IgD-negative memory B cell (primary cell): Measurements from ENCODE around the gene PHKB. TPM values are rescaled to one million over a fixed set of nuclear protein-coding genes. Genes with fewer than 3 reads are reported as not detected.
A peak's percentile ranks its signal among the peaks of the same experiment; 100 is the strongest.

Experiments
- H3K27ac Mint-ChIP-seq, 3 donors: one replicate each; pipeline ENCODE4 v1.8.0; 2020 to 2022; ENCODE audit warnings: mild to moderate bottlenecking in 3 of 3, mixed read lengths in 3 of 3, moderate library complexity in 1 of 3
- H3K27me3 Mint-ChIP-seq: one replicate; pipeline ENCODE4 v1.8.0; 2021; ENCODE audit warnings: mixed read lengths
- H3K36me3 Mint-ChIP-seq: one replicate; pipeline ENCODE4 v1.8.0; 2020; ENCODE audit warnings: mild to moderate bottlenecking, mixed read lengths
- H3K4me1 Mint-ChIP-seq, 3 donors: one replicate each; pipeline ENCODE4 v1.8.0; 2020 to 2022; ENCODE audit warnings: mixed read lengths in 3 of 3, mild to moderate bottlenecking in 1 of 3
- H3K4me3 Mint-ChIP-seq, 4 donors: one replicate each; pipeline ENCODE4 v1.8.0; 2020 to 2022; ENCODE audit warnings: mild to moderate bottlenecking in 4 of 4, mixed read lengths in 4 of 4, moderate library complexity in 3 of 4
- H3K9me3 Mint-ChIP-seq, 3 donors: one replicate each; pipeline ENCODE4 v1.8.0; 2020 to 2021; ENCODE audit warnings: mixed read lengths in 3 of 3, mild to moderate bottlenecking in 1 of 3
- polyA plus RNA-seq: library from polyadenylated mRNA; unstranded; fragments of 300-500 nt; fragmentation: Illumina TruSeq; gene quantifications from one replicate; pipeline ENCODE4 v1.2.3, GENCODE V29; 2021

The PHKB gene
- polyA plus RNA-seq, 1 donor from 2014 or later: 52.2 TPM

GRCh38 chr16:47584464-47585225 lies 123.5 kb downstream of the PHKB start:
- peaks cover 11% of the 10 kb centered on the region for H3K36me3 Mint-ChIP-seq
- no peaks in the 10 kb centered on the region for H3K9me3 Mint-ChIP-seq
- H3K4me1 Mint-ChIP-seq: peaks cover 0 to 3% (median 1%) of the 10 kb centered on the region in 3 donors
- H3K27me3 Mint-ChIP-seq: no peaks in the 10 kb centered on the region
- H3K27ac Mint-ChIP-seq: peak overlapping the region in 2 of 3 donors; percentile 65 to 86
- no peak overlapping the region for H3K4me3 Mint-ChIP-seq

- H3K27ac Mint-ChIP-seq: no peak overlapping the region
- no peak overlapping the region for H3K4me3 Mint-ChIP-seq
- no peaks in the 10 kb centered on the region for H3K27me3 Mint-ChIP-seq
- no peaks in the 10 kb centered on the region for H3K9me3 Mint-ChIP-seq
- H3K4me1 Mint-ChIP-seq: peaks cover 0 to 3% (median 1%) of the 10 kb centered on the region in 3 donors
- peaks cover 14% of the 10 kb centered on the region for H3K36me3 Mint-ChIP-seq
These were observed 125.0 kb downstream of the PHKB start for GRCh38 chr16:47586121-47586520.

DNA sequence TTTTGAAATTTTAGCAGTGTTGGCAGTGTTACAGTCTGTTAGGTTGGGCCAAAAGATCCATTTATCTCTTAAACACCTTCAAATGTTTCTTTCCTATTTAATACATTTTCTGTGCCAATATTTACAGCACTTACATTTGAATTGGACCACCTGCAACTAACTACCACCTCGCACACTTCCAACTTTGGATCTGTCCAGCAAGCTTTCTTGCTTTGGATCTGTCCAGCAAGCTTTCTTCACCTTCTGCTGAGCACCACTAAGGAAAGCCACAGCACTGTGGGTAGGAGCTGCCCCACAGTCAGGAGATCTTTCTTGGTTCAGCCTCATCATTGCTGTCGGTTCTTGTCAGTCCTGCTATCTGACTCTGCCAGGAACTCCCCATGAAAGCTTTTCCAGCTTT lies 129.3 kb downstream of the PHKB start:
- Mint-ChIP-seq H3K36me3 (peaks cover 15% of the 10 kb centered on the region), H3K9me3 (no peaks in the 10 kb centered on the region)

GRCh38 chr16:47592232-47592631 lies 131.1 kb downstream of the PHKB start:
- Mint-ChIP-seq H3K4me3 (no peak overlapping the region), H3K36me3 (peaks cover 16% of the 10 kb centered on the region), H3K4me1 (no peaks in the 10 kb centered on the region), H3K27ac (no peak overlapping the region), H3K9me3 (no peaks in the 10 kb centered on the region), H3K27me3 (no peaks in the 10 kb centered on the region)

More for the DNA sequence above, 129.3 kb downstream of the PHKB start:
- no peak overlapping the region for H3K4me3 Mint-ChIP-seq
- H3K27ac Mint-ChIP-seq: peak overlapping the region in 1 of 3 donors; percentile 46
- peaks cover 0 to 3% (median 1%) of the 10 kb centered on the region in 3 donors for H3K4me1 Mint-ChIP-seq
- H3K27me3 Mint-ChIP-seq: no peaks in the 10 kb centered on the region

DNA sequence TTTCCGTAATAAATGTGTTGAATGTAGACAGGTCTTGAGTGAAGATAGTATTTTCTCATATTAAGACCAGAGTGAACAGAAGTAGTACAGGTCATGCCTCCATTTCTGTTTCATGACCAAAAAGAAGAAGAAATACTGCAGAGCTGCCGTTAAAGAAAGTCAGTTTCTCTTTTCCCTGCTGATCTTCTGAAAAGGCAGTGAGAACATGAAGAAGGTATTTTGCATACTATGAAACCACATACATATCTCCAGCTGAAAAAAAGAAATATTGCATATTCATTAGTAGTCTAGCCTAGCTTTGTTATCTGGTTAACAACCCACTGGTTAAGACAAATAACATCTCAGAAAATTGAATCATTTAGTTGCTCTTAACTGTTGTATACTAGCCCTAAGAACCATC lies 138.4 kb downstream of the PHKB start:
- Mint-ChIP-seq H3K36me3 (peaks cover 6% of the 10 kb centered on the region), H3K9me3 (no peaks in the 10 kb centered on the region), H3K27me3 (no peaks in the 10 kb centered on the region), H3K4me3 (peak overlapping the region in 2 of 4 donors; percentile 18 to 56), H3K4me1 (peaks cover 6 to 20% (median 10%) of the 10 kb centered on the region in 3 donors), H3K27ac (no peak overlapping the region)

- peaks cover 6% of the 10 kb centered on the region for H3K36me3 Mint-ChIP-seq
- no peaks in the 10 kb centered on the region for H3K27me3 Mint-ChIP-seq
- no peak overlapping the region for H3K27ac Mint-ChIP-seq
- peaks cover 6 to 20% (median 10%) of the 10 kb centered on the region in 3 donors for H3K4me1 Mint-ChIP-seq
- H3K9me3 Mint-ChIP-seq: no peaks in the 10 kb centered on the region
- H3K4me3 Mint-ChIP-seq: no peak overlapping the region
These were observed 139.2 kb downstream of the PHKB start for GRCh38 chr16:47600376-47600775.

GRCh38 chr16:47604306-47604705 lies 143.2 kb downstream of the PHKB start:
- Mint-ChIP-seq H3K9me3 (peaks cover 0 to 4% (median 2%) of the 10 kb centered on the region in 3 donors), H3K4me1 (peaks cover 5 to 12% (median 8%) of the 10 kb centered on the region in 3 donors), H3K27ac (no peak overlapping the region), H3K27me3 (no peaks in the 10 kb centered on the region), H3K4me3 (no peak overlapping the region), H3K36me3 (peaks cover 20% of the 10 kb centered on the region)

- H3K9me3 Mint-ChIP-seq: peaks cover 0 to 4% (median 2%) of the 10 kb centered on the region in 3 donors
- H3K4me3 Mint-ChIP-seq: no peak overlapping the region
- H3K36me3 Mint-ChIP-seq: peaks cover 23% of the 10 kb centered on the region
- no peaks in the 10 kb centered on the region for H3K27me3 Mint-ChIP-seq
- H3K4me1 Mint-ChIP-seq: peaks cover 0 to 4% (median 3%) of the 10 kb centered on the region in 3 donors
- no peak overlapping the region for H3K27ac Mint-ChIP-seq
These were observed 149.9 kb downstream of the PHKB start for GRCh38 chr16:47611042-47611441.

DNA sequence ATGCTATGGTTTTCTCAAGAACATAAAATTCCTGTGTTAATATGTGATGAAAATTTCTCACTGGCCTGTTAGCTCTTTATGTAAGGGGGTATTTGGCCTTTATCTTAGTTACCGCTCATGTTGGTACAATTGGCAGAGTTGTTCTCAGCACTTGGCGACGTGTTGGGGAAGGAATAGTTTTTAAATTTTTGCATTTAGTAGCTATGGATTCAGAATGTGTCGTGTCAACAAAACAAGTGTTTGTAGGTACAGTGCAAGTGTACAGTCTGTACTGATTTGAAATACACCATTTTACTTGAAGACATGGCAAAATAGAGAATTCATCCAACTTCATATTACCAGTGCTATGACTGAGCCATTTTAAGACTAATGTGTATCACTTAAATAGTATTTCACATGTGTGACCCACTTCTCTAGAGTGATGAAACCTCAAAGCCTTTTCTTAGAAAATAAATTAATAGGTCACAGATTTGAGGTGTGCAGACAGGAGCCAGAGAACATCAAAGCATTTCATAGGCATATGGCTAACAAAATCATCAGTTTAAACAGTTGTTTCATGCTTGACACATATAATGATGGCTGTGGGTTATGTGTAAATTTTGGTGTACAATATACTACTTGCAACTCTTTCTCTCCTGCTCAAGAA lies 150.8 kb downstream of the PHKB start:
- Mint-ChIP-seq H3K4me3 (no peak overlapping the region), H3K27ac (no peak overlapping the region), H3K9me3 (peaks cover 0 to 4% (median 2%) of the 10 kb centered on the region in 3 donors), H3K4me1 (peaks cover 0 to 5% (median 3%) of the 10 kb centered on the region in 3 donors), H3K27me3 (no peaks in the 10 kb centered on the region), H3K36me3 (peaks cover 23% of the 10 kb centered on the region)

DNA sequence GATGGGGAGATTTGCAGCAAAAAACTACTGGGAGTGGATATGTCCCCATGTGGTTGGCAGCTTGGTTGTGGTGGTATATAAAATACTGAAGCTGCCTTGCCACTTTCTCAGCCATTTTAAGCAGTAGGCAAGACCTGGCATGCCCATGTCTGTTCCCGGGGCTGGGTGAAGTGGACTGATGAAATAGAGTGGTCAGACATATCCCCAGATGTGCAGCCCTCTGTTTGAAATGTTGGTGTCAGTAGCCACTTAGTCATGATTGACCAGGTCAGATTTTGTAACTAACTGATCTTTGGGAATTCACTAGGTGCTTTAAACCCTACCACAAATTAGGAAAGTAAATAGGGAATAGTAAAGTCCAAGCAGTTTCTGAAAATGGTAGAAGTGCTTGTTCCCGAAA lies 151.6 kb downstream of the PHKB start:
- no peaks in the 10 kb centered on the region for H3K27me3 Mint-ChIP-seq
- no peak overlapping the region for H3K27ac Mint-ChIP-seq
- H3K9me3 Mint-ChIP-seq: peaks cover 0 to 2% (median 0%) of the 10 kb centered on the region in 3 donors
- H3K4me1 Mint-ChIP-seq: peaks cover 0 to 5% (median 4%) of the 10 kb centered on the region in 3 donors
- peaks cover 19% of the 10 kb centered on the region for H3K36me3 Mint-ChIP-seq
- no peak overlapping the region for H3K4me3 Mint-ChIP-seq

GRCh38 chr16:47613251-47613650 lies 152.1 kb downstream of the PHKB start:
- Mint-ChIP-seq H3K27ac (no peak overlapping the region), H3K4me3 (no peak overlapping the region), H3K36me3 (peaks cover 14% of the 10 kb centered on the region), H3K9me3 (peaks cover 0 to 2% (median 0%) of the 10 kb centered on the region in 3 donors), H3K27me3 (no peaks in the 10 kb centered on the region), H3K4me1 (peaks cover 0 to 5% (median 3%) of the 10 kb centered on the region in 3 donors)

- Mint-ChIP-seq H3K4me3 (no peak overlapping the region), H3K36me3 (peaks cover 8% of the 10 kb centered on the region), H3K9me3 (no peaks in the 10 kb centered on the region), H3K4me1 (peaks cover 5 to 12% (median 9%) of the 10 kb centered on the region in 3 donors), H3K27me3 (no peaks in the 10 kb centered on the region), H3K27ac (no peak overlapping the region)
These were observed 156.6 kb downstream of the PHKB start for GRCh38 chr16:47617732-47618131.

GRCh38 chr16:47622451-47623176 lies 161.5 kb downstream of the PHKB start:
- peak overlapping the region in 1 of 3 donors; percentile 74 for H3K27ac Mint-ChIP-seq
- peaks cover 7 to 14% (median 11%) of the 10 kb centered on the region in 3 donors for H3K4me1 Mint-ChIP-seq
- peaks cover 17% of the 10 kb centered on the region for H3K36me3 Mint-ChIP-seq
- no peaks in the 10 kb centered on the region for H3K27me3 Mint-ChIP-seq
- no peak overlapping the region for H3K4me3 Mint-ChIP-seq
- H3K9me3 Mint-ChIP-seq: no peaks in the 10 kb centered on the region

- Mint-ChIP-seq H3K9me3 (no peaks in the 10 kb centered on the region), H3K27me3 (no peaks in the 10 kb centered on the region)
These were observed 163.4 kb downstream of the PHKB start for GRCh38 chr16:47624563-47624962.

GRCh38 chr16:47625115-47625567 lies 164.0 kb downstream of the PHKB start:
- no peak overlapping the region for H3K4me3 Mint-ChIP-seq
- no peaks in the 10 kb centered on the region for H3K9me3 Mint-ChIP-seq
- H3K4me1 Mint-ChIP-seq: peaks cover 7 to 14% (median 9%) of the 10 kb centered on the region in 3 donors
- no peak overlapping the region for H3K27ac Mint-ChIP-seq
- peaks cover 14% of the 10 kb centered on the region for H3K36me3 Mint-ChIP-seq
- H3K27me3 Mint-ChIP-seq: no peaks in the 10 kb centered on the region

More at GRCh38 chr16:47624563-47624962, 163.4 kb downstream of the PHKB start:
- H3K4me3 Mint-ChIP-seq: no peak overlapping the region
- H3K4me1 Mint-ChIP-seq: peaks cover 7 to 14% (median 9%) of the 10 kb centered on the region in 3 donors
- no peak overlapping the region for H3K27ac Mint-ChIP-seq
- H3K36me3 Mint-ChIP-seq: peaks cover 14% of the 10 kb centered on the region
